ENCODE data around the gene FOXP4.

DNA sequence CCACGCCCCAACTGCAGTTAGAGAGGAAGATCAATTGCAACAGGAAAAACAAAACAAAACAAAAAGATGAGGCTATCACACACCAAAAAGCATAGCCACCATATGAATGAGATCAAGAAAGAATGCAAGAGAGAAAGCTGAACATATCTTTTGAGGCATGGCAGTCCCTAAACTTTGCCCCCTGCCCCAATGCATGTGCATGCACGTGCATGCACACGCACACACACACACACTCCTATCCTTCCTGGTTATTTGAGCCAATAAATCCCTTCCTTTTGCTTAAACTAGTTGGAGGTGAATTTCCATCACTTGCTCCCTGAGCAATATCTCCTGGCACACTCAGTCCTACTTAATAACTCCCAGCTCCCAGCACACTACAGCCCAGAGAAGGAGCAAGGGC, 48.6 kb upstream of the FOXP4 start:
- TF ChIP-seq, protein P1, sequence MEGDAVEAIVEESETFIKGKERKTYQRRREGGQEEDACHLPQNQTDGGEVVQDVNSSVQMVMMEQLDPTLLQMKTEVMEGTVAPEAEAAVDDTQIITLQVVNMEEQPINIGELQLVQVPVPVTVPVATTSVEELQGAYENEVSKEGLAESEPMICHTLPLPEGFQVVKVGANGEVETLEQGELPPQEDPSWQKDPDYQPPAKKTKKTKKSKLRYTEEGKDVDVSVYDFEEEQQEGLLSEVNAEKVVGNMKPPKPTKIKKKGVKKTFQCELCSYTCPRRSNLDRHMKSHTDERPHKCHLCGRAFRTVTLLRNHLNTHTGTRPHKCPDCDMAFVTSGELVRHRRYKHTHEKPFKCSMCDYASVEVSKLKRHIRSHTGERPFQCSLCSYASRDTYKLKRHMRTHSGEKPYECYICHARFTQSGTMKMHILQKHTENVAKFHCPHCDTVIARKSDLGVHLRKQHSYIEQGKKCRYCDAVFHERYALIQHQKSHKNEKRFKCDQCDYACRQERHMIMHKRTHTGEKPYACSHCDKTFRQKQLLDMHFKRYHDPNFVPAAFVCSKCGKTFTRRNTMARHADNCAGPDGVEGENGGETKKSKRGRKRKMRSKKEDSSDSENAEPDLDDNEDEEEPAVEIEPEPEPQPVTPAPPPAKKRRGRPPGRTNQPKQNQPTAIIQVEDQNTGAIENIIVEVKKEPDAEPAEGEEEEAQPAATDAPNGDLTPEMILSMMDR (conservative IDR thresholded peaks at IDR 0.05) = no peak
- TF ChIP-seq EZH2 (IDR thresholded peaks at IDR 0.05; ENCODE audit: low read depth) = no peak
